A549 (cell line): ENCODE data around the gene TMEM116. TPM values are rescaled to one million over a fixed set of nuclear protein-coding genes. Genes with fewer than 3 reads are reported as not detected.

Experiments used
- ATAC-seq, 2 experiments: fragments of 200-7000 bp in 1 of 2; fragments of >200 bp in 1 of 2; cut with Nextera tagmentation in 1 of 2; cut with Tn5 transposase in 1 of 2; 3 replicates each; pipeline versions ENCODE4 v1.8.0 to v1.9.1; 2018 to 2020; ENCODE audit warnings: mild to moderate bottlenecking in 1 of 2, moderate library complexity in 1 of 2
- CTCF ChIA-PET: fragments of 300-600 bp; sonication (Branson Sonifier 250); formaldehyde crosslinking; extraction: SDS; loops from one replicate; lab custom pipeline; 2021; ENCODE audit warnings: antibody characterized with exemption, inconsistent platforms; lab: Yijun Ruan, JAX
- POLR2A ChIA-PET: fragments of 350-600 bp; formaldehyde crosslinking; extraction: SDS; loops from one replicate; lab custom pipeline; 2021; ENCODE audit warnings: antibody characterized with exemption, inconsistent platforms; lab: Yijun Ruan, JAX
- DNase-seq, 2 experiments: peaks; one replicate each; pipeline versions ENCODE4 v3.0.0 to v3.0.0-alpha.2; 2011 to 2016; ENCODE audit warnings: low read depth in 1 of 2, low spot score in 1 of 2
- FAIRE-seq: peaks from 2 replicates; lab custom pipeline; 2011; peaks lifted over from hg19 to GRCh38; lab: Jason Lieb, UNC
- H3K27ac ChIP-seq, 2 experiments: fragments of >200 bp; sonication (Bioruptor Twin); formaldehyde crosslinking; 3 replicates each; pipeline ENCODE4 v1.5.1; 2016 to 2017
- H3K4me1 ChIP-seq: fragments of >200 bp; sonication (Bioruptor Twin); formaldehyde crosslinking; 3 replicates; pipeline ENCODE4 v1.6.1; 2016
- H3K4me2 ChIP-seq: fragments of >200 bp; sonication (Bioruptor Twin); formaldehyde crosslinking; 3 replicates; pipeline ENCODE4 v1.6.1; 2016
- H3K4me3 ChIP-seq: fragments of >200 bp; sonication (Bioruptor Twin); formaldehyde crosslinking; 3 replicates; pipeline ENCODE4 v1.5.1; 2016
- H3K9me3 ChIP-seq: fragments of >200 bp; sonication (Bioruptor Twin); formaldehyde crosslinking; 3 replicates; pipeline ENCODE4 v1.6.1; 2016
- CBX2 ChIP-seq: fragments of 200-600 bp; sonication (generic); IDR thresholded peaks from 2 replicates; pipeline ENCODE4 v1.6.1; 2016; ENCODE audit warnings: low read depth, mild to moderate bottlenecking, borderline replicate concordance
- CHD2 ChIP-seq: fragments of 150-350 bp; IDR thresholded peaks from 2 replicates; pipeline ENCODE4 v1.6.1; 2014; ENCODE audit warnings: low read length; ENCODE audit not compliant: partially characterized antibody
- CHD4 ChIP-seq: fragments of 200-600 bp; sonication (generic); IDR thresholded peaks from 2 replicates; pipeline ENCODE4 v1.6.1; 2016; ENCODE audit warnings: antibody characterized with exemption, mild to moderate bottlenecking, borderline replicate concordance
- EHMT2 ChIP-seq: fragments of 200-600 bp; sonication (generic); IDR thresholded peaks from 2 replicates; pipeline ENCODE4 v1.6.1; 2016; ENCODE audit warnings: antibody characterized with exemption, low read depth, mild to moderate bottlenecking, moderate library complexity
- EP300 ChIP-seq, 2 experiments: fragments of >200 bp; sonication (Bioruptor Twin); formaldehyde crosslinking; IDR thresholded peaks; 2 replicates in 1 of 2; 3 replicates in 1 of 2; pipeline ENCODE4 v1.6.1; 2016 to 2017
- ESRRA ChIP-seq: fragments of 150-350 bp; IDR thresholded peaks from 2 replicates; pipeline ENCODE4 v1.6.1; 2014; ENCODE audit warnings: mild to moderate bottlenecking, low read length, borderline replicate concordance
- FOSL2 ChIP-seq, 2 experiments: fragments of 450-650 bp in 1 of 2; fragments of >200 bp in 1 of 2; sonication (Bioruptor Twin) in 1 of 2; formaldehyde crosslinking; IDR thresholded peaks; 2 replicates each; pipeline versions ENCODE4 v1.5.0 to v1.6.1; 2016 to 2020; ENCODE audit warnings: mild to moderate bottlenecking in 1 of 2, moderate library complexity in 1 of 2
- HOXA7 ChIP-seq: fragments of 250-450 bp; sonication (Bioruptor Pico); IDR thresholded peaks from 2 replicates; pipeline ENCODE4 v1.5.0; 2020; ENCODE audit warnings: mild to moderate bottlenecking, moderate library complexity
- HOXB13 ChIP-seq: fragments of 250-450 bp; sonication (Bioruptor Pico); IDR thresholded peaks from 2 replicates; pipeline ENCODE4 v1.5.0; 2020; ENCODE audit warnings: low read depth, mild to moderate bottlenecking, moderate library complexity
- JUNB ChIP-seq: fragments of >200 bp; sonication (Bioruptor Twin); formaldehyde crosslinking; IDR thresholded peaks from 2 replicates; pipeline ENCODE4 v1.6.1; 2016
- KDM1A ChIP-seq: fragments of 200-600 bp; sonication (generic); IDR thresholded peaks from 2 replicates; pipeline ENCODE4 v1.6.1; 2016; ENCODE audit warnings: low read depth, mild to moderate bottlenecking
- MAFK ChIP-seq: fragments of 450-650 bp; IDR thresholded peaks from 2 replicates; pipeline ENCODE4 v1.6.1; 2014; ENCODE audit not compliant: partially characterized antibody
- MAZ ChIP-seq: fragments of 150-350 bp; IDR thresholded peaks from 2 replicates; pipeline ENCODE4 v1.6.1; 2014; ENCODE audit warnings: antibody characterized with exemption, low read depth, low read length, borderline replicate concordance
- NFE2L2 ChIP-seq: fragments of 150-350 bp; conservative IDR thresholded peaks from 2 replicates; pipeline ENCODE4 v1.6.1; 2014; ENCODE audit warnings: low read length
- NPAS2 ChIP-seq: fragments of 250-450 bp; sonication (Bioruptor Pico); IDR thresholded peaks from 2 replicates; pipeline ENCODE4 v1.8.0; 2022; ENCODE audit warnings: mild to moderate bottlenecking, moderate library complexity, borderline replicate concordance
- NR3C1 ChIP-seq: fragments of >200 bp; sonication (Bioruptor Twin); formaldehyde crosslinking; IDR thresholded peaks from 3 replicates; pipeline ENCODE4 v1.6.1; 2017
- PHF8 ChIP-seq: fragments of 200-600 bp; sonication (generic); IDR thresholded peaks from 2 replicates; pipeline ENCODE4 v1.6.1; 2016; ENCODE audit warnings: low read depth, mild to moderate bottlenecking, antibody characterized with exemption, moderate library complexity, borderline replicate concordance
- POLR2AphosphoS2 ChIP-seq: conservative IDR thresholded peaks from 2 replicates; pipeline ENCODE4 v1.6.1; 2012; ENCODE audit warnings: low read length, improper control_type of control experiment, inconsistent platforms
- RAD21 ChIP-seq, 2 experiments: fragments of >200 bp in 1 of 2; sonication (Bioruptor Twin) in 1 of 2; formaldehyde crosslinking in 1 of 2; IDR thresholded peaks in 1 of 2; conservative IDR thresholded peaks in 1 of 2; 2 replicates in 1 of 2; 3 replicates in 1 of 2; pipeline ENCODE4 v1.6.1; 2012 to 2018; ENCODE audit warnings: inconsistent platforms in 1 of 2
- ZC3H11A ChIP-seq: fragments of 450-650 bp; IDR thresholded peaks from 2 replicates; pipeline ENCODE4 v1.6.1; 2014; ENCODE audit warnings: antibody characterized with exemption, mild to moderate bottlenecking
- ZFP36 ChIP-seq: fragments of 450-650 bp; IDR thresholded peaks from 2 replicates; pipeline ENCODE4 v1.6.1; 2014; ENCODE audit warnings: borderline replicate concordance; ENCODE audit not compliant: partially characterized antibody
- WGBS: methylation state at CpG from one replicate; pipeline ENCODE4 v1.1.6; 2017; ENCODE audit errors: missing lambda C conversion rate; 5-methylcytosine and 5-hydroxymethylcytosine counted together
- polyA plus RNA-seq, 4 experiments: library from polyadenylated mRNA; depleted of rRNA in 3 of 4; stranded (reverse); fragments of >200 nt; fragmentation: RNase III in 1 of 4; extraction: RNeasy Plus Mini Kit Qiagen cat#74134 plus additional on column Dnase treatment in 1 of 4; gene quantifications; 2 replicates in 3 of 4; 3 replicates in 1 of 4; pipeline ENCODE4 v1.2.3, GENCODE V29; 2011 to 2017
- TF ChIP-seq, protein P1 (sequence below): fragments of >200 bp; sonication (Bioruptor Twin); formaldehyde crosslinking; IDR thresholded peaks from 2 replicates; pipeline ENCODE4 v1.6.1; 2016

TMEM116 gene
- polyA plus RNA-seq, 2 of the 4 experiments (the other 2 are of a cell fraction) = 11.0 to 22.4 TPM

GRCh38 chr12:111998015-111998414 lies 14.9 kb downstream of the TMEM116 start (continued):
- no peak for TF ChIP-seq NPAS2
- TF ChIP-seq KDM1A = no peak
- TF ChIP-seq, protein P1, sequence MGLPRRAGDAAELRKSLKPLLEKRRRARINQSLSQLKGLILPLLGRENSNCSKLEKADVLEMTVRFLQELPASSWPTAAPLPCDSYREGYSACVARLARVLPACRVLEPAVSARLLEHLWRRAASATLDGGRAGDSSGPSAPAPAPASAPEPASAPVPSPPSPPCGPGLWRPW = no peak
- TF ChIP-seq HOXB13 (CRISPR knock-in tag) = no peak

- ChIA-PET CTCF (interaction anchor here (1.4 kb wide), 1 partner anchor 16 kb away, joined by 3 read pairs; the partner anchor contains the start of genes ERP29 and TMEM116), POLR2A (interaction anchor here (1.5 kb wide), 1 partner anchor 16 kb away, joined by 9 read pairs; the partner anchor contains the start of genes ERP29 and TMEM116)
- no peak for TF ChIP-seq NFE2L2
- TF ChIP-seq JUNB = no peak
- TF ChIP-seq PHF8 = no peak
- H3K4me1 ChIP-seq = 0 out of 3 replicates have a peak, but pooled peaks cover 3% of the 10 kb centered on the region
- ATAC-seq (no peak), FAIRE-seq (no peak), DNase-seq (no peak)
- H3K9me3 ChIP-seq = no peaks in the 10 kb centered on the region
- WGBS = 95% methylated on average over 2 of the region's 2 CpGs
- H3K4me3 ChIP-seq = no peak overlapping the region
- H3K4me2 ChIP-seq = no peak overlapping the region
- no peak overlapping the region for H3K27ac ChIP-seq
Observed at GRCh38 chr12:111997300-111997699, 15.7 kb downstream of the TMEM116 start.

- no peak for FAIRE-seq
- Histone ChIP-seq H3K27ac (no peak overlapping the region), H3K4me2 (no peak overlapping the region), H3K4me1 (0 out of 3 replicates have a peak, but pooled peaks cover 3% of the 10 kb centered on the region), H3K9me3 (no peaks in the 10 kb centered on the region), H3K4me3 (no peak overlapping the region)
- CTCF ChIA-PET = interaction anchor here (1.0 kb wide), 2 partner anchors 13 to 47 kb away, joined by 3 read pairs; no protein-coding TSS in a partner anchor
- TF ChIP-seq MAFK (no peak), CBX2 (no peak), CHD2 (no peak), FOSL2 (IDR thresholded peaks at IDR 0.05) (no peak), FOSL2 (CRISPR knock-in tag; IDR thresholded peaks at IDR 0.05) (no peak), CHD4 (no peak), ZFP36 (no peak), RAD21 (conservative IDR thresholded peaks at IDR 0.05 in 1 of 2, IDR thresholded peaks at IDR 0.05 in 1 of 2) (no peak), ZC3H11A (no peak), MAZ (no peak), EHMT2 (no peak), EP300 (IDR thresholded peaks at IDR 0.05) (no peak), HOXA7 (no peak), ESRRA (no peak), POLR2AphosphoS2 (no peak), NR3C1 (no peak)
- TF ChIP-seq, protein P1 = no peak
- DNase-seq = no peak
- ATAC-seq = no peak
- WGBS = 100% methylated on average over 1 of the region's 1 CpG
- POLR2A ChIA-PET = interaction anchor here (1.2 kb wide), 1 partner anchor 17 kb away, joined by 3 read pairs; the partner anchor contains the start of genes ERP29 and TMEM116
Observed at GRCh38 chr12:111995782-111996480, 17.0 kb downstream of the TMEM116 start.
